ENCODE results near the gene ROPN1.

DNA sequence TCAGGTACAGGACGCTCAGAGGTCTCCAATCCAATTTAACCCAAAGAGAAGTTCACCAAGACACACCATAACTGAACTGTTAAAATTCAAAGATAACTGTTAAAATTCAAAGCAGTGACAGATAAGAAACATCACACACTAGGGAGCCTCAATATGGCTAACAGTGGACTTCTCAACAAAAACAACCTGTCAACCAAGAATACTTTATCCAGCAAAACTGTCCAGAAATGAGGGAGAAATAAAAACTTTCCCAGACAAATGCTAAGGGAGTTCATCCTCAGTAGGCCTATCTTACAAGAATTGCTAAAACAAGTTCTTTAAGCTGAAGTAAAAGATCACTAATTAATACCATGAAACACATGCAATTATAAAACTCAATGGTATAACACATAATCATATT is 71.5 kb downstream of the ROPN1 start:
- no peak for TF ChIP-seq ETV6 (conservative IDR thresholded peaks at IDR 0.05 in 1 of 2, IDR thresholded peaks at IDR 0.05 in 1 of 2; ENCODE audit: borderline replicate concordance in 1 of 2, low read depth in 1 of 2)
- TF ChIP-seq MXI1 (IDR thresholded peaks at IDR 0.05; ENCODE audit: low read depth, low read length), result no peak
